HCT116 (cell line): ENCODE results near the gene CTNNAL1. TPM values are rescaled to one million over a fixed set of nuclear protein-coding genes. Genes with fewer than 3 reads are reported as not detected.

ENCODE experiments used
- ATAC-seq: fragments of 200-7000 bp; cut with Tn5 transposase; 2 replicates; pipeline ENCODE4 v1.9.1; 2020; ENCODE audit warnings: mild to moderate bottlenecking, moderate library complexity
- BruUV-seq: library from RNA; stranded (reverse); fragments of 400-500 nt; replicated peaks from 2 replicates; lab custom pipeline; 2021; lab: Mats Ljungman, UMichigan
- CTCF ChIA-PET: fragments of 300-600 bp; sonication (Branson Sonifier 250); formaldehyde crosslinking; loops from one replicate; lab custom pipeline; 2021; ENCODE audit warnings: antibody characterized with exemption; lab: Charles Lee
- POLR2A ChIA-PET: fragments of 300-600, 350-600 bp; sonication (Branson Sonifier 250); formaldehyde crosslinking; loops from one replicate; lab custom pipeline; 2021; ENCODE audit warnings: antibody characterized with exemption; lab: Charles Lee
- RAD21 ChIA-PET, 2 experiments: fragments of 300-600 bp; sonication (Branson Sonifier 250); formaldehyde crosslinking; loops; one replicate each; lab custom pipeline; 2023; ENCODE audit warnings: low total read pairs in 2 of 2; ENCODE audit not compliant: uncharacterized antibody in 2 of 2, unreplicated experiment in 2 of 2, low non-redundant PET in 1 of 2; lab: Charles Lee
- DNase-seq: peaks from one replicate; pipeline ENCODE4 v3.0.0-alpha.2; 2010; ENCODE audit warnings: low read depth, low spot score
- H2AFZ ChIP-seq: fragments of 200-600 bp; shearing (Covaris generic), sonication (generic); 2 replicates; pipeline ENCODE4 v1.6.1; 2017; ENCODE audit warnings: low read depth, mixed run types, mixed read lengths, antibody characterized with exemption, low read length; ENCODE audit not compliant: poor library complexity, severe bottlenecking
- H3K27ac ChIP-seq: 2 replicates; pipeline ENCODE4 v1.5.1; 2012; ENCODE audit warnings: low read depth, low read length
- H3K27me3 ChIP-seq: fragments of 200-600 bp; sonication (generic); 2 replicates; pipeline ENCODE4 v1.6.1; 2016; ENCODE audit warnings: mixed run types, low read length, mixed read lengths; ENCODE audit not compliant: insufficient read depth
- H3K36me3 ChIP-seq, 2 experiments: fragments of 200-500 bp in 1 of 2; fragments of 200-600 bp in 1 of 2; sonication (Bioruptor generic) in 1 of 2; sonication (generic) in 1 of 2; 2 replicates each; pipeline versions ENCODE4 v1.5.1 to v1.6.1; 2014 to 2016; ENCODE audit warnings: low read length in 2 of 2, inconsistent platforms in 1 of 2, mixed read lengths in 1 of 2, mixed run types in 1 of 2; ENCODE audit not compliant: insufficient read depth in 2 of 2, control insufficient read depth in 1 of 2
- H3K4me1 ChIP-seq, 2 experiments: fragments of 200-600 bp in 1 of 2; sonication (generic) in 1 of 2; 2 replicates each; pipeline versions ENCODE4 v1.5.1 to v1.6.1; 2012 to 2017; ENCODE audit warnings: low read length in 2 of 2, inconsistent platforms in 1 of 2, mild to moderate bottlenecking in 1 of 2, mixed read lengths in 1 of 2, mixed run types in 1 of 2, moderate library complexity in 1 of 2; ENCODE audit not compliant: insufficient read depth in 2 of 2, control insufficient read depth in 1 of 2
- H3K4me2 ChIP-seq: fragments of 200-600 bp; sonication (generic); 2 replicates; pipeline ENCODE4 v1.6.1; 2017; ENCODE audit warnings: mixed run types, low read length, mixed read lengths
- H3K4me3 ChIP-seq, 2 experiments: fragments of 200-600 bp in 1 of 2; sonication (generic) in 1 of 2; replicated peaks in 1 of 2; 2 replicates each; pipeline ENCODE4 v1.5.1; 2011 to 2016; ENCODE audit warnings: low read length in 2 of 2, control low read depth in 1 of 2, low read depth in 1 of 2, mild to moderate bottlenecking in 1 of 2, mixed read lengths in 1 of 2, mixed run types in 1 of 2
- H3K79me2 ChIP-seq: fragments of 200-600 bp; sonication (generic); 2 replicates; pipeline ENCODE4 v1.6.1; 2017; ENCODE audit warnings: mild to moderate bottlenecking, mixed run types, low read length, moderate library complexity, mixed read lengths; ENCODE audit not compliant: insufficient read depth
- H3K9ac ChIP-seq: fragments of 200-600 bp; sonication (generic); 2 replicates; pipeline ENCODE4 v1.6.1; 2016; ENCODE audit warnings: low read length, mixed read lengths
- H3K9me2 ChIP-seq: fragments of 200-600 bp; sonication (generic), shearing (Covaris generic); 2 replicates; pipeline ENCODE4 v1.6.1; 2017; ENCODE audit warnings: mixed run types, mild to moderate bottlenecking, moderate library complexity; ENCODE audit not compliant: insufficient read depth
- H3K9me3 ChIP-seq, 2 experiments: fragments of 200-500 bp in 1 of 2; fragments of 200-600 bp in 1 of 2; sonication (Bioruptor generic) in 1 of 2; sonication (generic) in 1 of 2; 2 replicates each; pipeline ENCODE4 v1.6.1; 2014 to 2017; ENCODE audit warnings: low read length in 2 of 2, mixed read lengths in 2 of 2, inconsistent platforms in 1 of 2, low read depth in 1 of 2, mild to moderate bottlenecking in 1 of 2, mixed run types in 1 of 2, moderate library complexity in 1 of 2; ENCODE audit not compliant: control insufficient read depth in 1 of 2, insufficient read depth in 1 of 2
- H4K20me1 ChIP-seq: fragments of 200-600 bp; sonication (generic), shearing (Covaris generic); 2 replicates; pipeline ENCODE4 v1.6.1; 2017; ENCODE audit warnings: mixed run types, mild to moderate bottlenecking, moderate library complexity; ENCODE audit not compliant: insufficient read depth
- CBX3 ChIP-seq: IDR thresholded peaks from 2 replicates; pipeline ENCODE4 v1.6.1; 2012; ENCODE audit warnings: low read depth
- CEBPB ChIP-seq: IDR thresholded peaks from 2 replicates; pipeline ENCODE4 v1.6.1; 2012; ENCODE audit warnings: low read depth
- FOSL1 ChIP-seq: IDR thresholded peaks from 2 replicates; pipeline ENCODE4 v1.6.1; 2012; ENCODE audit warnings: low read depth
- MAX ChIP-seq: IDR thresholded peaks from 2 replicates; pipeline ENCODE4 v1.6.1; 2012
- POLR2A ChIP-seq: IDR thresholded peaks from 2 replicates; pipeline ENCODE4 v1.7.0; 2011; ENCODE audit warnings: borderline replicate concordance; ENCODE audit not compliant: insufficient read depth, insufficient read length; ENCODE audit errors: extremely low read depth
- POLR2AphosphoS5 ChIP-seq: IDR thresholded peaks from 2 replicates; pipeline ENCODE4 v1.6.1; 2011; ENCODE audit warnings: mild to moderate bottlenecking, low read depth, low read length, moderate library complexity
- RAD21 ChIP-seq: IDR thresholded peaks from 2 replicates; pipeline ENCODE4 v1.6.1; 2012; ENCODE audit warnings: low read depth, mild to moderate bottlenecking
- SIN3A ChIP-seq: IDR thresholded peaks from 2 replicates; pipeline ENCODE4 v1.6.1; 2012; ENCODE audit warnings: low read depth
- SP1 ChIP-seq: IDR thresholded peaks from 2 replicates; pipeline ENCODE4 v1.6.1; 2012; ENCODE audit warnings: low read depth
- SRF ChIP-seq: IDR thresholded peaks from 2 replicates; pipeline ENCODE4 v1.6.1; 2012; ENCODE audit warnings: low read depth
- TCF7L2 ChIP-seq: IDR thresholded peaks from 2 replicates; pipeline ENCODE4 v1.7.0; 2011; ENCODE audit warnings: borderline replicate concordance, inconsistent platforms; ENCODE audit not compliant: insufficient read depth, insufficient read length; ENCODE audit errors: extremely low read depth
- YY1 ChIP-seq: IDR thresholded peaks from 2 replicates; pipeline ENCODE4 v1.6.1; 2011; ENCODE audit warnings: low read length, low read depth, moderate library complexity, mild to moderate bottlenecking; ENCODE audit not compliant: insufficient replicate concordance; ENCODE audit errors: extremely low read depth
- ZNF274 ChIP-seq: fragments of 200-500 bp; sonication (Bioruptor generic); IDR thresholded peaks from 2 replicates; pipeline ENCODE4 v1.6.1; 2014; ENCODE audit warnings: mild to moderate bottlenecking, low read depth, low read length, inconsistent platforms
- intact Hi-C: fragments of 100-400 bp; cut with micrococcal nuclease; formaldehyde crosslinking; loops from 2 replicates; pipeline ENCODE4 v1.10.0; 2022
- total RNA-seq: library from RNA; stranded (reverse); gene quantifications from one replicate; pipeline ENCODE4 v1.2.1, GENCODE V29; 2021; ENCODE audit not compliant: unreplicated experiment
- TF ChIP-seq, protein P1 (sequence below): IDR thresholded peaks from 2 replicates; pipeline ENCODE4 v1.6.1; 2012

Gene CTNNAL1
- total RNA-seq, 1 experiment from 2014 or later, result 87.2 TPM

DNA sequence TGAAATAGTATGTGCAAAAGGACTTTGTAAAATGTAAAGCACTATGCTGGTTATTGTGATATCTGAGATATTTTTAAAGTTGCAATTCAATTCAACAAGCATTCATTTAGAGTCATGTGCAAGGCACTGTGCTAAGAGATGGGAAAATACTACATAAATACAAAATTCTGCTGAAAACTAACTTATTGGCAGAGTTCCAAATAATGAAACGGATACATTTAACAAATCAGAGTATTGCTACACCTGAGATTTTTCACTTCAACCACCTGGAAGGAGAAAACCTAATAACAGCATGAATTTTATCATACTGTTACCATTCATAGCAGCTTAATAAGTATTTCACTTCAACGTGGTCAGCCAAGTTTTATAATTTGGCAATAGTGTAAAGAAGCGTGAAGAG is 6.1 kb upstream of the CTNNAL1 start:
- H3K27me3 ChIP-seq, result no peaks in the 10 kb centered on the region
- no peaks in the 10 kb centered on the region for H4K20me1 ChIP-seq
- no peak overlapping the region for H3K4me2 ChIP-seq
- peaks cover under 1% of the 10 kb centered on the region; the same call in 1 of the 2 replicates for H3K79me2 ChIP-seq
- DNase-seq (no peak), ATAC-seq (no peak)
- H3K4me3 ChIP-seq, result no peak overlapping the region
- peaks cover 0 to 5% of the 10 kb centered on the region in 2 experiments; a peak in 2 of 4 replicates for H3K4me1 ChIP-seq
- H3K9me3 ChIP-seq, result no peaks in the 10 kb centered on the region
- intact Hi-C loops, result no loop called here
- ChIA-PET CTCF (no interaction called here), POLR2A (no interaction called here), RAD21 (no interaction called here)
- H3K36me3 ChIP-seq, result peaks cover 3 to 6% of the 10 kb centered on the region in 2 experiments; a peak in 1 of 4 replicates
- no peaks in the 10 kb centered on the region for H3K9me2 ChIP-seq
- TF ChIP-seq TCF7L2 (no peak), RAD21 (no peak), SRF (no peak), POLR2A (no peak), CBX3 (no peak)
- H3K9ac ChIP-seq, result no peak overlapping the region
- no TSS peak for BruUV-seq
- no peak overlapping the region for H3K27ac ChIP-seq
- H2AFZ ChIP-seq, result no peak overlapping the region

GRCh38 chr9:109017493-109017892 is 4.2 kb upstream of the CTNNAL1 start:
- Histone ChIP-seq H2AFZ (no peak overlapping the region), H3K4me1 (peaks cover 8 to 14% of the 10 kb centered on the region in 2 experiments; a peak in 3 of 4 replicates), H3K27ac (no peak overlapping the region), H3K4me2 (no peak overlapping the region), H4K20me1 (no peaks in the 10 kb centered on the region), H3K27me3 (no peaks in the 10 kb centered on the region), H3K36me3 (peaks cover 3 to 6% of the 10 kb centered on the region in 2 experiments; a peak in 1 of 4 replicates), H3K9ac (no peak overlapping the region), H3K9me2 (no peaks in the 10 kb centered on the region), H3K79me2 (peaks cover 7% of the 10 kb centered on the region; the same call in 1 of the 2 replicates), H3K4me3 (no peak overlapping the region), H3K9me3 (no peaks in the 10 kb centered on the region)
- no TSS peak for BruUV-seq
- intact Hi-C loops, result no loop called here
- no peak for TF ChIP-seq POLR2AphosphoS5
- no peak for TF ChIP-seq YY1
- TF ChIP-seq SIN3A, result no peak
- TF ChIP-seq RAD21, result no peak
- TF ChIP-seq CEBPB, result no peak
- TF ChIP-seq, protein P1, sequence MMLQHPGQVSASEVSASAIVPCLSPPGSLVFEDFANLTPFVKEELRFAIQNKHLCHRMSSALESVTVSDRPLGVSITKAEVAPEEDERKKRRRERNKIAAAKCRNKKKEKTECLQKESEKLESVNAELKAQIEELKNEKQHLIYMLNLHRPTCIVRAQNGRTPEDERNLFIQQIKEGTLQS, result no peak
- no peak for TF ChIP-seq MAX
- TF ChIP-seq ZNF274, result no peak
- TF ChIP-seq FOSL1, result no peak
- TF ChIP-seq SP1, result no peak
- POLR2A ChIA-PET, result no interaction called here
- CTCF ChIA-PET, result no interaction called here
- RAD21 ChIA-PET, result no interaction called here
- ATAC-seq (no peak), DNase-seq (no peak)
